Measurements from ENCODE around the gene MRPS9.

MRPS9 gene

GRCh38 chr2:105090091-105090490, 52.2 kb downstream of the MRPS9 start:
- H3K4me3 ChIP-seq (ENCODE audit: low read depth, low read length): no peak overlapping the region
- no peaks in the 10 kb centered on the region for H3K27me3 ChIP-seq (replicated peaks)
- no peak overlapping the region for H3K27ac ChIP-seq
- no peaks in the 10 kb centered on the region for H3K36me3 ChIP-seq (replicated peaks)
- in situ Hi-C loops (cut with HindIII; ENCODE audit: low pct_ligation_motif_present, low sequenced_read_pairs): no loop called here
- no peak for DNase-seq
- no peak for TF ChIP-seq CTCF (IDR thresholded peaks at IDR 0.05; ENCODE audit: low read depth, low read length, missing control alignments)

GRCh38 chr2:105092797-105093196, 54.9 kb downstream of the MRPS9 start:
- DNase-seq: no peak
- TF ChIP-seq CTCF (IDR thresholded peaks at IDR 0.05; ENCODE audit: low read depth, low read length, missing control alignments): no peak
- H3K27me3 ChIP-seq (replicated peaks): no peaks in the 10 kb centered on the region
- H3K36me3 ChIP-seq (replicated peaks): no peaks in the 10 kb centered on the region
- H3K4me3 ChIP-seq (ENCODE audit: low read depth, low read length): no peak overlapping the region
- no peak overlapping the region for H3K27ac ChIP-seq
- in situ Hi-C loops (cut with HindIII; ENCODE audit: low pct_ligation_motif_present, low sequenced_read_pairs): no loop called here

GRCh38 chr2:105099153-105099552, 61.3 kb downstream of the MRPS9 start:
- Histone ChIP-seq H3K4me3 (ENCODE audit: low read depth, low read length) (no peak overlapping the region), H3K27me3 (replicated peaks) (no peaks in the 10 kb centered on the region), H3K36me3 (replicated peaks) (peaks cover 3% of the 10 kb centered on the region), H3K27ac (no peak overlapping the region)
- in situ Hi-C loops (cut with HindIII; ENCODE audit: low pct_ligation_motif_present, low sequenced_read_pairs): no loop called here
- no peak for TF ChIP-seq CTCF (IDR thresholded peaks at IDR 0.05; ENCODE audit: low read depth, low read length, missing control alignments)
- DNase-seq: no peak

- H3K27ac ChIP-seq: no peak overlapping the region
- H3K4me3 ChIP-seq (ENCODE audit: low read depth, low read length): no peak overlapping the region
- no peaks in the 10 kb centered on the region for H3K27me3 ChIP-seq (replicated peaks)
- in situ Hi-C loops (cut with HindIII; ENCODE audit: low pct_ligation_motif_present, low sequenced_read_pairs): loop anchor here (25.0 kb wide), 1 partner anchor 137 kb away; the partner anchor contains the start of gene GPR45
- DNase-seq: no peak
- TF ChIP-seq CTCF (IDR thresholded peaks at IDR 0.05; ENCODE audit: low read depth, low read length, missing control alignments): no peak
- H3K36me3 ChIP-seq (replicated peaks): peaks cover 3% of the 10 kb centered on the region
Measured at GRCh38 chr2:105100046-105100840, 62.4 kb downstream of the MRPS9 start.

GRCh38 chr2:105102001-105102400, 64.1 kb downstream of the MRPS9 start:
- Histone ChIP-seq H3K36me3 (replicated peaks) (peaks cover 3% of the 10 kb centered on the region), H3K27ac (no peak overlapping the region), H3K4me3 (ENCODE audit: low read depth, low read length) (no peak overlapping the region), H3K27me3 (replicated peaks) (no peaks in the 10 kb centered on the region)
- in situ Hi-C loops (cut with HindIII; ENCODE audit: low pct_ligation_motif_present, low sequenced_read_pairs): loop anchor here (25.0 kb wide), 1 partner anchor 135 kb away; the partner anchor contains the start of gene GPR45
- DNase-seq: no peak
- TF ChIP-seq CTCF (IDR thresholded peaks at IDR 0.05; ENCODE audit: low read depth, low read length, missing control alignments): no peak

All from brain microvascular endothelial cell (primary cell).